RWPE2 (cell line): ENCODE measurements around the gene OXNAD1.
"Not testable (repeated sequence)": the region's sequence is repeated elsewhere in the genome, so short reads cannot be mapped to it uniquely, and the experiment has no call there.

Experiments
- ATAC-seq: fragments of 200-7000 bp; cut with Tn5 transposase; 3 replicates; pipeline ENCODE4 v1.9.1; 2021; ENCODE audit warnings: low read depth
- DNase-seq: peaks from one replicate; pipeline ENCODE4 v3.0.0-alpha.2; 2020; ENCODE audit warnings: low spot score
- H3K27ac ChIP-seq: fragments of 450-650 bp; 2 replicates; pipeline ENCODE4 v1.5.1; 2017; ENCODE audit warnings: mild to moderate bottlenecking; ENCODE audit not compliant: poor library complexity, severe bottlenecking
- H3K27me3 ChIP-seq: fragments of 250-450 bp; sonication (Bioruptor Pico); 2 replicates; pipeline ENCODE4 v1.5.1; 2021; ENCODE audit warnings: mild to moderate bottlenecking, moderate library complexity; ENCODE audit not compliant: insufficient read depth, poor library complexity, severe bottlenecking
- H3K36me3 ChIP-seq: fragments of 250-450 bp; sonication (Bioruptor Pico); 2 replicates; pipeline ENCODE4 v1.5.1; 2020; ENCODE audit warnings: low read depth, mild to moderate bottlenecking, moderate library complexity
- H3K4me1 ChIP-seq: fragments of 250-450 bp; sonication (Bioruptor Pico); 2 replicates; pipeline ENCODE4 v1.5.1; 2021; ENCODE audit warnings: mild to moderate bottlenecking, moderate library complexity; ENCODE audit not compliant: insufficient read depth, poor library complexity, severe bottlenecking
- H3K4me3 ChIP-seq: fragments of 250-450 bp; sonication (Bioruptor Pico); 2 replicates; pipeline ENCODE4 v1.5.1; 2021; ENCODE audit warnings: mild to moderate bottlenecking, moderate library complexity; ENCODE audit not compliant: severe bottlenecking
- H3K9me3 ChIP-seq: fragments of 250-450 bp; sonication (Bioruptor Pico); 2 replicates; pipeline ENCODE4 v1.5.1; 2021; ENCODE audit warnings: mild to moderate bottlenecking, moderate library complexity; ENCODE audit not compliant: severe bottlenecking
- CTCF ChIP-seq: fragments of 450-650 bp; IDR thresholded peaks from one replicate; pipeline ENCODE4 v1.5.1; 2017; ENCODE audit warnings: mild to moderate bottlenecking, moderate library complexity; ENCODE audit not compliant: poor library complexity, severe bottlenecking

The OXNAD1 gene

GRCh38 chr3:16309558-16309957 is 44.5 kb downstream of the OXNAD1 start:
- no peaks in the 10 kb centered on the region for H3K27me3 ChIP-seq
- H3K4me3 ChIP-seq: no peak overlapping the region
- no peak for TF ChIP-seq CTCF
- H3K36me3 ChIP-seq: peaks cover 13% of the 10 kb centered on the region
- ATAC-seq (peak; percentile 97), DNase-seq (no peak)
- H3K4me1 ChIP-seq: no peaks in the 10 kb centered on the region
- peak overlapping the region; percentile 35 for H3K27ac ChIP-seq
- H3K9me3 ChIP-seq: no peaks in the 10 kb centered on the region

GRCh38 chr3:16310486-16310885 is 45.5 kb downstream of the OXNAD1 start:
- not testable (repeated sequence) for H3K9me3 ChIP-seq, DNase-seq, ATAC-seq, H3K4me1 ChIP-seq, H3K27me3 ChIP-seq, H3K4me3 ChIP-seq
- H3K36me3 ChIP-seq: peaks cover 16% of the 10 kb centered on the region
- peak overlapping the region; percentile 35 for H3K27ac ChIP-seq

DNA sequence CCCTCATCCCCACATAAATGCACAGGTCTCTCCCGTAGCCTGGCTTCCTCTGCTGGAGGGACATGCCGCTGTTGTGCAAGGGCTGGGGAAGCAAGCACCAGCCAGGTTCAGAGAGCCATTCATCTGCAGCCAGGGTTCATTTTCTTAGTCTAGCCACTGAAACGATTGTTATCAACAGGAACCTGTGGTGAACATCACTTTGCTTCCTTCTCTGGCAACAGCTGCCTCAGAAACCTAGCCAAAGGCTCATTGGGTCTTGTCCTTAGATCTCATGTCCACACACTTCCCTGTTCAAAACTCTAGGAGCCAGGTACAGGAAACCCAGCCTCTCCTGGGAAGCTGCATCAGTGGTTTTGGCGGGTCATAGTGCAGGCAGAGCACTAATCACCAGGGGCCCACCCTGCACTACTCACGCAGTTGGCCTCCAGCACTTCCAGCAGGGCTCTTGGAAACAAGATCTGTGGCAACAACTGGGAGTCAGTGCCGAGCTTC is 47.0 kb downstream of the OXNAD1 start:
- no peaks in the 10 kb centered on the region for H3K9me3 ChIP-seq
- H3K36me3 ChIP-seq: peaks cover 11% of the 10 kb centered on the region; the same call in 1 of the 2 replicates
- ATAC-seq (no peak; the same call in 2 of the 3 replicates), DNase-seq (no peak)
- H3K4me3 ChIP-seq: no peak overlapping the region
- no peaks in the 10 kb centered on the region for H3K4me1 ChIP-seq
- TF ChIP-seq CTCF: no peak
- H3K27ac ChIP-seq: no peak overlapping the region
- no peaks in the 10 kb centered on the region for H3K27me3 ChIP-seq

- ATAC-seq: no peak
- no peak for DNase-seq
- Histone ChIP-seq H3K4me1 (no peaks in the 10 kb centered on the region), H3K27ac (no peak overlapping the region), H3K27me3 (no peaks in the 10 kb centered on the region), H3K36me3 (peaks cover 8% of the 10 kb centered on the region; the same call in 1 of the 2 replicates), H3K4me3 (no peak overlapping the region), H3K9me3 (no peaks in the 10 kb centered on the region)
- no peak for TF ChIP-seq CTCF
These were observed 49.1 kb downstream of the OXNAD1 start for GRCh38 chr3:16313886-16314645.

DNA sequence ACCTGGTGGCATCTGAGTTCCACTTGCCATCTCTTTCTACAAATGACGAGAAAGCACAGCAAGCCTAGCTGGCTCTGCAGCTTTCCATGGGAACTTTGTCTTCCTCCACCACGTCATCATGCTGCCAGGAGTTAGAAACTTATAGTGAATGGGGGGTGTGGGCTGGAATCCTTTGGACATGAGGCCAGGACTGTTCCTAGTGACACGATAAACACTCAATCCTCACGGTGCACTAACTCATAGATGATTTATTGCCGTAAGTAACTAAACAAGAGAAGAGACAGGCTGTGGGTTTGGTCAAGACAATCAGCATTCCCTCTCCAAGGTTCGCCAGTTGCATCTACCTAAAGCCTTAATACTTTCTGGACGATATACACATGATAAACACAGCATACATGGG is 50.6 kb downstream of the OXNAD1 start:
- no peak overlapping the region for H3K27ac ChIP-seq
- no peaks in the 10 kb centered on the region for H3K27me3 ChIP-seq
- no peak for ATAC-seq
- peaks cover 17% of the 10 kb centered on the region for H3K36me3 ChIP-seq
- H3K4me1 ChIP-seq: no peaks in the 10 kb centered on the region
- H3K9me3 ChIP-seq: no peaks in the 10 kb centered on the region
- no peak for TF ChIP-seq CTCF
- DNase-seq: no peak
- H3K4me3 ChIP-seq: no peak overlapping the region
